Neural cell (in vitro differentiated cells): ENCODE measurements around the gene APOM. TPM values are rescaled to one million over a fixed set of nuclear protein-coding genes. Genes with fewer than 3 reads are reported as not detected.

ENCODE experiments used
- H2AFZ ChIP-seq: fragments of 200-600, 300-800 bp; sonication (generic), shearing (Covaris generic); 2 replicates; pipeline ENCODE4 v1.6.0; 2014; ENCODE audit warnings: low read depth, mild to moderate bottlenecking, antibody characterized with exemption, low read length, moderate library complexity
- H3F3A ChIP-seq: fragments of 200-600 bp; shearing (Covaris generic); 2 replicates; pipeline ENCODE4 v1.6.1; 2016; ENCODE audit warnings: mild to moderate bottlenecking, moderate library complexity, mixed read lengths, antibody characterized with exemption, low read length; ENCODE audit not compliant: insufficient read depth, poor library complexity, severe bottlenecking
- H3K27ac ChIP-seq: fragments of 200-600, 300-800 bp; sonication (generic), shearing (Covaris generic); 2 replicates; pipeline ENCODE4 v1.5.1; 2014; ENCODE audit warnings: mild to moderate bottlenecking, low read length, moderate library complexity
- H3K27me3 ChIP-seq: fragments of 300-800, 200-600 bp; sonication (generic), shearing (Covaris generic); 2 replicates; pipeline ENCODE4 v1.6.0; 2014; ENCODE audit warnings: mild to moderate bottlenecking, low read depth, low read length, moderate library complexity; ENCODE audit not compliant: insufficient read depth
- H3K36me3 ChIP-seq: fragments of 300-800, 200-600 bp; sonication (generic), shearing (Covaris generic); 2 replicates; pipeline ENCODE4 v1.5.1; 2014; ENCODE audit warnings: mild to moderate bottlenecking, antibody characterized with exemption, low read length, moderate library complexity; ENCODE audit not compliant: insufficient read depth
- H3K4me2 ChIP-seq: fragments of 300-800, 200-600 bp; sonication (generic), shearing (Covaris generic); 2 replicates; pipeline ENCODE4 v1.6.0; 2014; ENCODE audit warnings: mild to moderate bottlenecking, low read length
- H3K4me3 ChIP-seq: fragments of 300-800, 200-600 bp; sonication (generic), shearing (Covaris generic); 2 replicates; pipeline ENCODE4 v1.5.1; 2014; ENCODE audit warnings: mild to moderate bottlenecking, low read length, moderate library complexity
- H3K79me2 ChIP-seq: fragments of 200-600 bp; shearing (Covaris generic); replicated peaks from 2 replicates; pipeline ENCODE4 v1.6.0; 2014; ENCODE audit warnings: mild to moderate bottlenecking, low read length, moderate library complexity; ENCODE audit not compliant: insufficient read depth
- H3K9ac ChIP-seq: fragments of 300-800, 200-600 bp; sonication (generic), shearing (Covaris generic); 2 replicates; pipeline ENCODE4 v1.6.1; 2016; ENCODE audit warnings: mild to moderate bottlenecking, low read length, mixed read lengths
- H3K9me2 ChIP-seq: fragments of 200-600 bp; shearing (Covaris generic); 2 replicates; pipeline ENCODE4 v1.6.1; 2016; ENCODE audit warnings: mild to moderate bottlenecking, low read length, mixed read lengths; ENCODE audit not compliant: insufficient read depth
- H3K9me3 ChIP-seq: fragments of 200-600, 300-800 bp; sonication (generic), shearing (Covaris generic); 2 replicates; pipeline ENCODE4 v1.6.1; 2016; ENCODE audit warnings: mild to moderate bottlenecking, mixed run types, low read length, moderate library complexity, mixed read lengths
- H4K20me1 ChIP-seq: fragments of 200-600 bp; shearing (Covaris generic); 2 replicates; pipeline ENCODE4 v1.6.1; 2016; ENCODE audit warnings: mild to moderate bottlenecking, mixed run types; ENCODE audit not compliant: insufficient read depth
- EP300 ChIP-seq: fragments of 450-650 bp; conservative IDR thresholded peaks from 2 replicates; pipeline ENCODE4 v1.6.1; 2014; ENCODE audit warnings: antibody characterized with exemption, mild to moderate bottlenecking, moderate library complexity; ENCODE audit not compliant: poor library complexity, severe bottlenecking
- EZH2 ChIP-seq: fragments of 200-600, 300-800 bp; shearing (Covaris generic), sonication (generic); IDR thresholded peaks from 2 replicates; pipeline ENCODE4 v1.6.1; 2014; ENCODE audit warnings: antibody characterized with exemption, low read length, borderline replicate concordance, mild to moderate bottlenecking; ENCODE audit not compliant: insufficient read depth, poor library complexity, severe bottlenecking
- MXI1 ChIP-seq: fragments of 450-650 bp; conservative IDR thresholded peaks from 2 replicates; pipeline ENCODE4 v1.6.1; 2014; ENCODE audit warnings: antibody characterized with exemption, mild to moderate bottlenecking; ENCODE audit not compliant: poor library complexity, severe bottlenecking
- POLR2AphosphoS5 ChIP-seq: IDR thresholded peaks from 2 replicates; pipeline ENCODE4 v1.6.1; 2012
- RAD21 ChIP-seq: fragments of 450-650 bp; conservative IDR thresholded peaks from 2 replicates; pipeline ENCODE4 v1.6.1; 2014; ENCODE audit warnings: antibody characterized with exemption, mild to moderate bottlenecking, moderate library complexity
- SMC3 ChIP-seq: fragments of 450-650 bp; conservative IDR thresholded peaks from 2 replicates; pipeline ENCODE4 v1.6.1; 2014; ENCODE audit warnings: antibody characterized with exemption, mild to moderate bottlenecking, moderate library complexity; ENCODE audit not compliant: poor library complexity
- TAF1 ChIP-seq: IDR thresholded peaks from 2 replicates; pipeline ENCODE4 v1.6.1; 2012; ENCODE audit warnings: low read depth
- polyA minus RNA-seq: library from RNA; depleted of rRNA, polyadenylated mRNA; stranded (reverse); fragments of >200 nt; gene quantifications from 2 replicates; pipeline ENCODE4 v1.2.3, GENCODE V29; 2014
- polyA plus RNA-seq: library from polyadenylated mRNA; depleted of rRNA; stranded (reverse); fragments of >200 nt; gene quantifications from 2 replicates; pipeline ENCODE4 v1.2.3, GENCODE V29; 2014
- TF ChIP-seq, protein P1 (sequence below): fragments of 450-650 bp; IDR thresholded peaks from 2 replicates; pipeline ENCODE4 v1.5.1; 2014; ENCODE audit warnings: antibody characterized with exemption, mild to moderate bottlenecking, moderate library complexity; ENCODE audit not compliant: poor library complexity, severe bottlenecking
- TF ChIP-seq, protein P2 (sequence below): IDR thresholded peaks from 2 replicates; pipeline ENCODE4 v1.6.1; 2012; ENCODE audit warnings: borderline replicate concordance

The APOM gene
- polyA plus RNA-seq (1.3 and 4.4 TPM in 2 replicates), polyA minus RNA-seq (1.3 TPM in 1 of 2 replicates, not detected in the other)

DNA sequence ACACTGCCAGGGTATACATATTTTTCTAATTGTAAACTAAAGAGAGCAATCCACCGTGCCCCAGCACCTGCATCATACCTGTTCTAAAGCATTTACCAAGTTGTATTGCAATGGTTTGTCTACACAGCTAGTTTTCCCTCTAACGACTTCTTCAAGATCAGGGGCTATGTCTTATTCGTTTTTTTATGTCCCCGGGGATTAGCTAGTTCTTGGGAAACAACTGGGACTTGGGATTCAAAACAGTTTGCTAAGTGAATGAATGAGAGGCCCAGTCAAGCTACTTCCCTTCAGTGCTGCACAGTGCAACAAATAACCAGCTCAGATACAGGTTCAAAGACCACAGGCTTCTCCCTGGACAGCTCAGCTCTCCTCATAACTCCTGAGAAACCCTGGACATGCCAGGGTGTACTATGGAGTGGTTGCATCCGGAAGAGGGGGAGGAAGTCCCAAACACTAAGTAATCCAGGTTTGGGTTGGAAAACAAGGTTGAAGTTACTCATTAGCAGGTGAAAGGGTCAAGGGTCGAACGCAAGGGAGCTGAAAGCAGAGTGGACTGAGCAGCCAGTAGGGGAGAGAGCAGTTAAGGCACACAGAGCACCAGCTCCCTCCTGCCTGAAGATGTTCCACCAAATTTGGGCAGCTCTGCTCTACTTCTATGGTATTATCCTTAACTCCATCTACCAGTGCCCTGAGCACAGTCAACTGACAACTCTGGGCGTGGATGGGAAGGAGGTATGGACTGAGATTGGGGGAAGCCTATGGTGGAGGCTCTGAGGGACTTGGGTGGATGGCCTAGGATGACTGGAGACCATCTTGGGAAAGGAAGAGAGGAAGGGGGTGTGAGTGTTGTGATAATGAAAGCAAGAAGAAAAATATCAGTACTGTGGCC is at the start of gene APOM:
Gene APOM (plus strand): TSS at position 546 of the 889 bp plus-strand sequence. CDS start 73 bp downstream, at position 619.
- no peak within 1 kb of the TSS for H3K9ac ChIP-seq
- no peak for TF ChIP-seq EZH2
- TF ChIP-seq MXI1 = no peak
- no peak for TF ChIP-seq TAF1
- no peak for TF ChIP-seq POLR2AphosphoS5
- TF ChIP-seq, protein P1, sequence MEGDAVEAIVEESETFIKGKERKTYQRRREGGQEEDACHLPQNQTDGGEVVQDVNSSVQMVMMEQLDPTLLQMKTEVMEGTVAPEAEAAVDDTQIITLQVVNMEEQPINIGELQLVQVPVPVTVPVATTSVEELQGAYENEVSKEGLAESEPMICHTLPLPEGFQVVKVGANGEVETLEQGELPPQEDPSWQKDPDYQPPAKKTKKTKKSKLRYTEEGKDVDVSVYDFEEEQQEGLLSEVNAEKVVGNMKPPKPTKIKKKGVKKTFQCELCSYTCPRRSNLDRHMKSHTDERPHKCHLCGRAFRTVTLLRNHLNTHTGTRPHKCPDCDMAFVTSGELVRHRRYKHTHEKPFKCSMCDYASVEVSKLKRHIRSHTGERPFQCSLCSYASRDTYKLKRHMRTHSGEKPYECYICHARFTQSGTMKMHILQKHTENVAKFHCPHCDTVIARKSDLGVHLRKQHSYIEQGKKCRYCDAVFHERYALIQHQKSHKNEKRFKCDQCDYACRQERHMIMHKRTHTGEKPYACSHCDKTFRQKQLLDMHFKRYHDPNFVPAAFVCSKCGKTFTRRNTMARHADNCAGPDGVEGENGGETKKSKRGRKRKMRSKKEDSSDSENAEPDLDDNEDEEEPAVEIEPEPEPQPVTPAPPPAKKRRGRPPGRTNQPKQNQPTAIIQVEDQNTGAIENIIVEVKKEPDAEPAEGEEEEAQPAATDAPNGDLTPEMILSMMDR = no peak
- TF ChIP-seq, protein P2, sequence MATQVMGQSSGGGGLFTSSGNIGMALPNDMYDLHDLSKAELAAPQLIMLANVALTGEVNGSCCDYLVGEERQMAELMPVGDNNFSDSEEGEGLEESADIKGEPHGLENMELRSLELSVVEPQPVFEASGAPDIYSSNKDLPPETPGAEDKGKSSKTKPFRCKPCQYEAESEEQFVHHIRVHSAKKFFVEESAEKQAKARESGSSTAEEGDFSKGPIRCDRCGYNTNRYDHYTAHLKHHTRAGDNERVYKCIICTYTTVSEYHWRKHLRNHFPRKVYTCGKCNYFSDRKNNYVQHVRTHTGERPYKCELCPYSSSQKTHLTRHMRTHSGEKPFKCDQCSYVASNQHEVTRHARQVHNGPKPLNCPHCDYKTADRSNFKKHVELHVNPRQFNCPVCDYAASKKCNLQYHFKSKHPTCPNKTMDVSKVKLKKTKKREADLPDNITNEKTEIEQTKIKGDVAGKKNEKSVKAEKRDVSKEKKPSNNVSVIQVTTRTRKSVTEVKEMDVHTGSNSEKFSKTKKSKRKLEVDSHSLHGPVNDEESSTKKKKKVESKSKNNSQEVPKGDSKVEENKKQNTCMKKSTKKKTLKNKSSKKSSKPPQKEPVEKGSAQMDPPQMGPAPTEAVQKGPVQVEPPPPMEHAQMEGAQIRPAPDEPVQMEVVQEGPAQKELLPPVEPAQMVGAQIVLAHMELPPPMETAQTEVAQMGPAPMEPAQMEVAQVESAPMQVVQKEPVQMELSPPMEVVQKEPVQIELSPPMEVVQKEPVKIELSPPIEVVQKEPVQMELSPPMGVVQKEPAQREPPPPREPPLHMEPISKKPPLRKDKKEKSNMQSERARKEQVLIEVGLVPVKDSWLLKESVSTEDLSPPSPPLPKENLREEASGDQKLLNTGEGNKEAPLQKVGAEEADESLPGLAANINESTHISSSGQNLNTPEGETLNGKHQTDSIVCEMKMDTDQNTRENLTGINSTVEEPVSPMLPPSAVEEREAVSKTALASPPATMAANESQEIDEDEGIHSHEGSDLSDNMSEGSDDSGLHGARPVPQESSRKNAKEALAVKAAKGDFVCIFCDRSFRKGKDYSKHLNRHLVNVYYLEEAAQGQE = no peak
- no peak for TF ChIP-seq SMC3
- no peak for TF ChIP-seq RAD21
- no peak for TF ChIP-seq EP300
- H3K4me2 ChIP-seq = no peak within 1 kb of the TSS
- H3K27me3 ChIP-seq = no peaks in the 10 kb centered on the region
- no peaks in the 10 kb centered on the region for H3K9me3 ChIP-seq
- no peaks in the 10 kb centered on the region for H3K9me2 ChIP-seq
- H3F3A ChIP-seq = peaks cover 3% of the 10 kb centered on the region
- no peak within 1 kb of the TSS for H3K4me3 ChIP-seq
- no peak within 1 kb of the TSS for H3K27ac ChIP-seq
- H4K20me1 ChIP-seq = no peaks in the 10 kb centered on the region
- no peaks in the 10 kb centered on the region for H3K36me3 ChIP-seq
- no peak within 1 kb of the TSS for H2AFZ ChIP-seq
- peaks cover 26% of the 10 kb centered on the region for H3K79me2 ChIP-seq

DNA sequence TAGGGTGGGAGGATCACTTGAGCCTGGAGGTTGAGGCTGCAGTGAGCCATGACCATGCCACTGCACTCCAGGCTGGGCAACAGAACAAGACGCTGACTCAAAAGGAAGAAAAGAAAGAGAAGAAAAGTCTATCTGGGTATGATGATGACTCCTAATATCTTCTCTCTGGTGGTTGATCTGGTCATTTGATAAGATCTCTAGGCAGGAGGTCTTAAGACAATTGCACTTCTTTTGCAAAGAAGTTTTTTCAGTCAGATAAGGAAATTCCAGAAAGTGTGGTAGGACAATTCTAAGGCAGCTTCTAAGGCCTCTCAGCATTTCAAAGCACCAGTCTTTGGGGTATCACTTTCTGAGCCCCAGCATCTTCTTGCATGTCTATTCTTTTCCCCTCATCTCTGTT is 48.4 kb upstream of the APOM start:
- TF ChIP-seq EZH2 = no peak
- TF ChIP-seq, protein P1 = no peak
- TF ChIP-seq POLR2AphosphoS5 = no peak
- TF ChIP-seq EP300 = no peak
- no peak for TF ChIP-seq MXI1
- TF ChIP-seq SMC3 = no peak
- TF ChIP-seq TAF1 = no peak
- TF ChIP-seq, protein P2 = no peak
- no peak for TF ChIP-seq RAD21
- Histone ChIP-seq H3K9ac (no peak overlapping the region), H4K20me1 (no peaks in the 10 kb centered on the region), H3K4me3 (no peak overlapping the region), H3K79me2 (no peaks in the 10 kb centered on the region), H3K9me2 (no peaks in the 10 kb centered on the region), H3F3A (no peaks in the 10 kb centered on the region), H2AFZ (no peak overlapping the region), H3K27ac (no peak overlapping the region), H3K27me3 (no peaks in the 10 kb centered on the region), H3K36me3 (no peaks in the 10 kb centered on the region), H3K9me3 (no peaks in the 10 kb centered on the region), H3K4me2 (no peak overlapping the region)
